ENCODE data around the gene NR2F6.
"Not testable (repeated sequence)": the region's sequence is repeated elsewhere in the genome, so short reads cannot be mapped to it uniquely, and the experiment has no call there.

NR2F6 gene

GRCh38 chr19:17205237-17206140, 40.2 kb downstream of the NR2F6 start:
- Histone ChIP-seq H3K27ac (ENCODE audit: low read depth, low read length) (no peak overlapping the region), H3K36me3 (ENCODE audit: insufficient read depth, low read length) (peaks cover 44% of the 10 kb centered on the region), H3K27me3 (ENCODE audit: insufficient read depth, low read length) (no peaks in the 10 kb centered on the region), H3K9me3 (ENCODE audit: insufficient read depth, low read depth, low read length) (no peaks in the 10 kb centered on the region), H3K4me1 (ENCODE audit: insufficient read depth, low read length) (peaks cover 4% of the 10 kb centered on the region; the same call in 1 of the 2 replicates), H3K9ac (ENCODE audit: low read depth, low read length) (no peak overlapping the region), H3K4me3 (ENCODE audit: low read length) (no peak overlapping the region)
- 90% methylated on average over 27 of the region's 27 CpGs for WGBS

- Histone ChIP-seq H3K9ac (ENCODE audit: low read depth, low read length) (no peak overlapping the region), H3K9me3 (ENCODE audit: insufficient read depth, low read depth, low read length) (no peaks in the 10 kb centered on the region), H3K27me3 (ENCODE audit: insufficient read depth, low read length) (no peaks in the 10 kb centered on the region), H3K36me3 (ENCODE audit: insufficient read depth, low read length) (peaks cover 60% of the 10 kb centered on the region), H3K27ac (ENCODE audit: low read depth, low read length) (no peak overlapping the region), H3K4me1 (ENCODE audit: insufficient read depth, low read length) (no peaks in the 10 kb centered on the region), H3K4me3 (ENCODE audit: low read length) (no peak overlapping the region)
- 96% methylated on average over 17 of the region's 17 CpGs for WGBS
These were observed 43.0 kb downstream of the NR2F6 start for GRCh38 chr19:17202713-17203112.

DNA sequence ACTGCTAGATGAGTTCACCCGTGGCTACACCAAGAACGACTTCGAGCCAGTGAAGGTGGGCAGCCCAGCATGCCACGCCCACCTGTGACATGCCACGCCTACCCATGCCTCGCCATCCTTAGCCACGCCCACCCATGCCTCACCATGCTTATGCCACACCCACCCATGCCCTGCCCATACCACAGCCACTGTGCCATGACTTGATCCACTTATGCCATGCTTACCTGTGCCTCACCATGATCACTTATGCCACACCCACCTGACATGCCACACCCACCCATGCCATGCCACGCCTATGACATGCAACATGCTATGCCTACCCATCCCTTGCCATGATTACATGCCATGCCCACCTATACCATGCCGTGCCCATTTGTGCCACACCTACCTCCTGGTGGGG, 43.5 kb downstream of the NR2F6 start:
- H3K9ac ChIP-seq (ENCODE audit: low read depth, low read length): no peak overlapping the region
- H3K4me3 ChIP-seq (ENCODE audit: low read length): no peak overlapping the region
- H3K9me3 ChIP-seq (ENCODE audit: insufficient read depth, low read depth, low read length): no peaks in the 10 kb centered on the region
- H3K27me3 ChIP-seq (ENCODE audit: insufficient read depth, low read length): no peaks in the 10 kb centered on the region
- no peak overlapping the region for H3K27ac ChIP-seq (ENCODE audit: low read depth, low read length)
- H3K4me1 ChIP-seq (ENCODE audit: insufficient read depth, low read length): no peaks in the 10 kb centered on the region
- H3K36me3 ChIP-seq (ENCODE audit: insufficient read depth, low read length): peaks cover 65% of the 10 kb centered on the region
- whole genome bisulfite sequencing: 88% methylated on average over 9 of the region's 9 CpGs

GRCh38 chr19:17200408-17201079, 45.2 kb downstream of the NR2F6 start:
- peaks cover 63% of the 10 kb centered on the region for H3K36me3 ChIP-seq (ENCODE audit: insufficient read depth, low read length)
- H3K27ac ChIP-seq (ENCODE audit: low read depth, low read length): no peak overlapping the region
- no peaks in the 10 kb centered on the region for H3K4me1 ChIP-seq (ENCODE audit: insufficient read depth, low read length)

DNA sequence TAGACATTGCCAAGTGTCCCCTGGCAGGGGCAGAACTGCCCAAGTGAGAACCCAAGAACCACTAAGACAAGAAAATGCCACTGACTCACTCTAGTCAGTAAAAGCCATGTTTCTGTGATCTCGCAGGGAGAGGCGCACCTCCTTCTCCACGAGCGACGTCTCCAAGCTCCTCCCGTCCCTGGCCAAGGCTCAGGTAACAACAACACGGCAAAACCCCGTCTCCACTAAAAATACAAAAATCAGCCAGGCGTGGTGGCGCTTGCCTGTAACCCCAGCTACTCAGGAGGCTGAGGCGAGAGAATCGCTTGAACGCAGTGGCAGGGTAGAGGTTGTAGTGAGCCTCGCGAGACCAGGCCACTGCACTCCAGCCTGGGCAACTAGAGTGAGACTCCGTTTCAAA, 48.1 kb downstream of the NR2F6 start:
- 93% methylated on average over 16 of the region's 16 CpGs for WGBS
- Histone ChIP-seq H3K27ac (ENCODE audit: low read depth, low read length) (no peak overlapping the region), H3K4me3 (ENCODE audit: low read length) (no peak overlapping the region), H3K27me3 (ENCODE audit: insufficient read depth, low read length) (no peaks in the 10 kb centered on the region), H3K4me1 (ENCODE audit: insufficient read depth, low read length) (no peaks in the 10 kb centered on the region), H3K9ac (ENCODE audit: low read depth, low read length) (no peak overlapping the region), H3K9me3 (ENCODE audit: insufficient read depth, low read depth, low read length) (no peaks in the 10 kb centered on the region), H3K36me3 (ENCODE audit: insufficient read depth, low read length) (peaks cover 77% of the 10 kb centered on the region)

More at GRCh38 chr19:17200408-17201079, 45.2 kb downstream of the NR2F6 start:
- no peak overlapping the region for H3K4me3 ChIP-seq (ENCODE audit: low read length)
- H3K9me3 ChIP-seq (ENCODE audit: insufficient read depth, low read depth, low read length): no peaks in the 10 kb centered on the region
- H3K27me3 ChIP-seq (ENCODE audit: insufficient read depth, low read length): no peaks in the 10 kb centered on the region
- no peak overlapping the region for H3K9ac ChIP-seq (ENCODE audit: low read depth, low read length)
- WGBS: 95% methylated on average over 16 of the region's 16 CpGs

DNA sequence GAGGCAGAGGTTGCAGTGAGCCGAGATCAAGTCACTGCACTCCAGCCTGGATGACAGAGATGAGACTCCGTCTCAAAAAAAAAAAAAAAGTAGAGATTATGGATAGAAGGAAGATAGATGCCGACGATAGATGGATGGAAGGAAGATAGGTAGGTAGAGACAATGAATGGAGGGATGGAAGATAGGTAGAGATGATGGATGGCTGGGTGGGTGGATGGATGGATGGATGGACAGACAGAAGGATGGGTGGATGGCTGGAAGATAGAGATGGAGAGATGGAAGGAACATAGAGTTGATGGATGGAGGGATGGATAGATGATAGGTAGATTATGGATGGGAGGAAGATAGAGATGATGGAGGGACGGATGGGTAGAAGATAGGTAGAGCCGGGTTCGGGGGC, 49.1 kb downstream of the NR2F6 start:
- H3K27ac ChIP-seq (ENCODE audit: low read depth, low read length): no peak overlapping the region
- WGBS: 95% methylated on average over 7 of the region's 7 CpGs
- no peak overlapping the region for H3K4me3 ChIP-seq (ENCODE audit: low read length)
- peaks cover 74% of the 10 kb centered on the region for H3K36me3 ChIP-seq (ENCODE audit: insufficient read depth, low read length)
- no peaks in the 10 kb centered on the region for H3K9me3 ChIP-seq (ENCODE audit: insufficient read depth, low read depth, low read length)
- H3K9ac ChIP-seq (ENCODE audit: low read depth, low read length): no peak overlapping the region
- H3K4me1 ChIP-seq (ENCODE audit: insufficient read depth, low read length): no peaks in the 10 kb centered on the region
- no peaks in the 10 kb centered on the region for H3K27me3 ChIP-seq (ENCODE audit: insufficient read depth, low read length)

DNA sequence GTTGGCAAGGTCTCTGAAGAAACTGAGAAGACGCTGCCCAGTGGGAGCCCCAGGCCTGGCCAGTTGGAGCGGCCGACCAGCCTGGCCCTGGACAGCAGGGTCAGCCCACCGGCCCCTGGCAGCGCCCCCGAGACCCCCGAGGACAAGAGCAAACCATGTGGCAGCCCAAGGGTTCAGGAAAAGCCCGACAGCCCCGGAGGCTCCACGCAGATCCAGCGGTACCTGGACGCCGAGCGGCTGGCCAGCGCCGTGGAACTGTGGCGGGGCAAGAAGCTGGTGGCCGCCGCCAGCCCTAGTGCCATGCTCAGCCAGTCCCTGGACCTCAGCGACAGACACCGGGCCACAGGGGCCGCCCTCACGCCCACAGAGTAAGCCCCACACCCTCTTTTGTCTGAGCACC, 50.6 kb downstream of the NR2F6 start:
- 95% methylated on average over 23 of the region's 23 CpGs for WGBS
- Histone ChIP-seq H3K36me3 (ENCODE audit: insufficient read depth, low read length) (peaks cover 73% of the 10 kb centered on the region), H3K9ac (ENCODE audit: low read depth, low read length) (no peak overlapping the region), H3K9me3 (ENCODE audit: insufficient read depth, low read depth, low read length) (no peaks in the 10 kb centered on the region), H3K27me3 (ENCODE audit: insufficient read depth, low read length) (no peaks in the 10 kb centered on the region), H3K4me3 (ENCODE audit: low read length) (no peak overlapping the region), H3K4me1 (ENCODE audit: insufficient read depth, low read length) (no peaks in the 10 kb centered on the region), H3K27ac (ENCODE audit: low read depth, low read length) (no peak overlapping the region)

GRCh38 chr19:17194608-17195007, 51.1 kb downstream of the NR2F6 start:
- H3K36me3 ChIP-seq (ENCODE audit: insufficient read depth, low read length): peaks cover 73% of the 10 kb centered on the region
- H3K9ac ChIP-seq (ENCODE audit: low read depth, low read length): no peak overlapping the region
- no peaks in the 10 kb centered on the region for H3K27me3 ChIP-seq (ENCODE audit: insufficient read depth, low read length)
- no peaks in the 10 kb centered on the region for H3K4me1 ChIP-seq (ENCODE audit: insufficient read depth, low read length)
- no peaks in the 10 kb centered on the region for H3K9me3 ChIP-seq (ENCODE audit: insufficient read depth, low read depth, low read length)
- WGBS: 93% methylated on average over 16 of the region's 16 CpGs
- no peak overlapping the region for H3K4me3 ChIP-seq (ENCODE audit: low read length)
- no peak overlapping the region for H3K27ac ChIP-seq (ENCODE audit: low read depth, low read length)

DNA sequence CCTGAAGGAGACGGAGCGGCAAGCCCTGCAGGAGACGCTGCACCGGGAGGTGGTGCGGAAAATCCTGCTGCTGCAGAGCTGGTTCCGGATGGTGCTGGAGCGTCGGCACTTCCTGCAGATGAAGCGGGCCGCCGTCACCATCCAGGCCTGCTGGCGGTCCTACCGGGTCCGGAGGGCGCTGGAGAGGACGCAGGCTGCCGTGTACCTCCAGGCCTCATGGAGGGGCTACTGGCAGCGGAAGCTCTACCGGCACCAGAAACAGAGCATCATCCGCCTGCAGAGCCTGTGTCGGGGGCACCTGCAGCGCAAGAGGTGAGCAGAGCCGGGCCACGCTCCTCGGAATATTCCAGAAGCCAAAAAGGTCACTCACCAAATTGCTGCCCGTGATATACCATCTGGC, 53.0 kb downstream of the NR2F6 start:
- H3K36me3 ChIP-seq (ENCODE audit: insufficient read depth, low read length): peaks cover 74% of the 10 kb centered on the region
- H3K27me3 ChIP-seq (ENCODE audit: insufficient read depth, low read length): no peaks in the 10 kb centered on the region
- H3K4me3 ChIP-seq (ENCODE audit: low read length): no peak overlapping the region
- no peaks in the 10 kb centered on the region for H3K4me1 ChIP-seq (ENCODE audit: insufficient read depth, low read length)
- WGBS: 96% methylated on average over 26 of the region's 26 CpGs
- H3K9ac ChIP-seq (ENCODE audit: low read depth, low read length): no peak overlapping the region
- H3K27ac ChIP-seq (ENCODE audit: low read depth, low read length): no peak overlapping the region
- H3K9me3 ChIP-seq (ENCODE audit: insufficient read depth, low read depth, low read length): no peaks in the 10 kb centered on the region

GRCh38 chr19:17191736-17192135, 54.0 kb downstream of the NR2F6 start:
- H3K4me3 ChIP-seq (ENCODE audit: low read length); H3K27ac ChIP-seq (ENCODE audit: low read depth, low read length); H3K9me3 ChIP-seq (ENCODE audit: insufficient read depth, low read depth, low read length); H3K4me1 ChIP-seq (ENCODE audit: insufficient read depth, low read length); H3K27me3 ChIP-seq (ENCODE audit: insufficient read depth, low read length); H3K9ac ChIP-seq (ENCODE audit: low read depth, low read length): not testable (repeated sequence)
- 93% methylated on average over 6 of the region's 6 CpGs for WGBS
- H3K36me3 ChIP-seq (ENCODE audit: insufficient read depth, low read length): peaks cover 76% of the 10 kb centered on the region

GRCh38 chr19:17185590-17185989, 60.1 kb downstream of the NR2F6 start:
- Histone ChIP-seq H3K36me3 (ENCODE audit: insufficient read depth, low read length) (peaks cover 49% of the 10 kb centered on the region), H3K9me3 (ENCODE audit: insufficient read depth, low read depth, low read length) (no peaks in the 10 kb centered on the region), H3K4me1 (ENCODE audit: insufficient read depth, low read length) (0 out of 2 replicates have a peak, but pooled peaks cover 3% of the 10 kb centered on the region), H3K4me3 (ENCODE audit: low read length) (no peak overlapping the region), H3K9ac (ENCODE audit: low read depth, low read length) (no peak overlapping the region), H3K27ac (ENCODE audit: low read depth, low read length) (no peak overlapping the region), H3K27me3 (ENCODE audit: insufficient read depth, low read length) (no peaks in the 10 kb centered on the region)
- 93% methylated on average over 8 of the region's 8 CpGs for WGBS

Data from HUES64 (cell line).